HG03175 (cell line): ENCODE results near the gene RBM45.
"Not testable (repeated sequence)": the region's sequence is repeated elsewhere in the genome, so short reads cannot be mapped to it uniquely, and the experiment has no call there.

Experiments used
- ATAC-seq: cut with Tn5 transposase; IDR thresholded peaks from one replicate; pipeline ENCODE4 v1.9.1; 2021; ENCODE audit warnings: mild to moderate bottlenecking, moderate library complexity; ENCODE audit not compliant: unreplicated experiment

RBM45 gene, protein sequence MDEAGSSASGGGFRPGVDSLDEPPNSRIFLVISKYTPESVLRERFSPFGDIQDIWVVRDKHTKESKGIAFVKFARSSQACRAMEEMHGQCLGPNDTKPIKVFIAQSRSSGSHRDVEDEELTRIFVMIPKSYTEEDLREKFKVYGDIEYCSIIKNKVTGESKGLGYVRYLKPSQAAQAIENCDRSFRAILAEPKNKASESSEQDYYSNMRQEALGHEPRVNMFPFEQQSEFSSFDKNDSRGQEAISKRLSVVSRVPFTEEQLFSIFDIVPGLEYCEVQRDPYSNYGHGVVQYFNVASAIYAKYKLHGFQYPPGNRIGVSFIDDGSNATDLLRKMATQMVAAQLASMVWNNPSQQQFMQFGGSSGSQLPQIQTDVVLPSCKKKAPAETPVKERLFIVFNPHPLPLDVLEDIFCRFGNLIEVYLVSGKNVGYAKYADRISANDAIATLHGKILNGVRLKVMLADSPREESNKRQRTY

DNA sequence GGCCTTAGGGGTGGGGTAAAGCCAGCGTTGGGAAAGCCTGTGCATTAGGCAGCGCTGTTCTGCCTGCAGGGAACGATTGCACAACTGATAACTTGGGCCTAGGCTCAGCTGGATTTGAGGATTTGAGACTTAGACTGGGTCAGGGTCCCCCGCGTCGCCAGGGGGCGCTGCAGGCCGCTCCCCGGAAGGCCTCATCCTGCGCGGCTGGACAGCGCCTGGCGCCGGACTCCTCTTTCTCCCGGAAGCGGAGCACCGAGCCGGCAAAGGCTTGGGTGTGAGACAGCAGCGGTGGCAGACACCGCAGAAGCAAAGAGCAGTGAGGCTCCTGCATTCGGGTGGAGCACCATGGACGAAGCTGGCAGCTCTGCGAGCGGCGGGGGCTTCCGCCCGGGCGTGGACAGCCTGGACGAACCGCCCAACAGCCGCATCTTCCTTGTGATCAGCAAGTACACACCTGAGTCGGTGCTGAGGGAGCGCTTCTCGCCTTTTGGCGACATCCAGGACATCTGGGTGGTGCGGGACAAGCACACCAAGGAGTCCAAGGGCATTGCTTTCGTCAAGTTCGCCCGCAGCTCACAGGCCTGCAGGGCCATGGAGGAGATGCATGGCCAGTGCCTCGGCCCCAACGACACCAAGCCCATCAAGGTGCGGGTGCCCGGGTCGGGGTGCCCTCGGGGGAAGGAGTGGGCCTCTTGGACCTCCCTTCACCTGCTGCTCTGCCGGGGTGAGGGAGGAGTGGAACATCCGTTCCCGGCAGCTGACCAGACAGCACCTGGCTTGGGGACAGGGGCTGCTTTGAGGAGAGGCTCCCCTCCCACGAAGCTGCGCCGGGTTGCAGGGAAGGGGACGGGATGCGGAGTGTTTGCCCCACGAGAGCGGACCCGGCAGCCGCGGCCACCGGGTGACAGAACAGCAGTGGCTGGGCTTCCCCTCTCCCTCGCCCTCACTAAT lies at the start of gene RBM45:
RBM45 (plus strand) TSS at position 236 of the 951 bp plus-strand sequence; CDS start at position 346, 110 bp downstream.
- ATAC-seq: peak; percentile 89

DNA sequence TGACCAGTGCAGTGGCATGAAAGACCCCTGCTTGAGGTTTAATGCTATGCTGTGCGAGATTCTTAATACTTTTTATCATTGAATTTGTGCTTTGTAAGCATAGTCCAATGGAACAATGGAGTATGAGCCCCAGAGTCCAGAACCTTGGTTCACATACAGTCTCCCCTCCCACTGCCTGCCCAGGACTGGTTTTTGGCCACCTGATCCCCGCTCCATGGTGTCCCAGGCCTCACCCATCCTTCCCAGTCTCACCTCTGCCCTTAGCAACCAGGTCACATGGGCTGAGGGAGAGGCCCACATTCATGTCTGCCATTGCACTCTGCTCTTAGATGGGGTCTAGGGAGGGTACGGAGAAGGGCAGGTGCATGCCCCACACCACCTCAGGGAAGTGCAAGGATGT lies 45.9 kb upstream of the RBM45 start:
- ATAC-seq: no peak

DNA sequence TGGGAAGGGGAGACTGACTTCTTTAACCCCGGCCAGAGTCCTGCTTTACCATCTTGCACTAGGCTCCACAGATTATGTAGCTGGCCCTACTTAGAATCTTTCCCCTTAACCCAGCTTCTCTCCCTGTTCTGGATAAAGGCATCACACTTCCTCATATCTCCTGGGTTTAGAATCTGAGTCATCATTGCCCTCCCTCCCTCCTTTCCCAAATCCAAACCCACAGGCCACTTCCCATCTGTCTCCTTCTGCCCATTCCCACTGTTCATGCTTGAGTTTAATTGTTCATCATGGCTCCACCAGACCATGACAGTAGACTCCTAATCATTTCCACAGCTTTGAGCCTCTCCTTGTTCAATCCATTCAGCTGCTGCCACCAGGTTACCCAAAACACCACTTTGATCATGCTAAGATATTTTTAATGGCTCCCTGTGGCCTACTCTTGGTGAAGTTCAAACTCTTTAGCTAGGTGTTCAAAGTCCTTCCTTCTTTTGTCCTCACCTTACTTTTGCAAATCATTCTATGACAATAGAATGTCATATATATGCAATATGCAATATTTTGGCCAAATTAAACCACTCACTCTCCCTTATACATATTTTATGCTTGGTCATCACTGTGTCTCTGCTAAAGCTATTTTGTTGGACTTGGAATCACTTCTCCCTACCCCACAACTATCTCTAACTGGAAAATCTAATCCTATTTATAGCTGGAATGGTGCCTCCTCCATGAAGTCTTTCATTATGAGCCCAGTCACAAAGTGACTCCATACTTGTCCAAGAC lies 45.2 kb upstream of the RBM45 start:
- ATAC-seq: no peak

DNA sequence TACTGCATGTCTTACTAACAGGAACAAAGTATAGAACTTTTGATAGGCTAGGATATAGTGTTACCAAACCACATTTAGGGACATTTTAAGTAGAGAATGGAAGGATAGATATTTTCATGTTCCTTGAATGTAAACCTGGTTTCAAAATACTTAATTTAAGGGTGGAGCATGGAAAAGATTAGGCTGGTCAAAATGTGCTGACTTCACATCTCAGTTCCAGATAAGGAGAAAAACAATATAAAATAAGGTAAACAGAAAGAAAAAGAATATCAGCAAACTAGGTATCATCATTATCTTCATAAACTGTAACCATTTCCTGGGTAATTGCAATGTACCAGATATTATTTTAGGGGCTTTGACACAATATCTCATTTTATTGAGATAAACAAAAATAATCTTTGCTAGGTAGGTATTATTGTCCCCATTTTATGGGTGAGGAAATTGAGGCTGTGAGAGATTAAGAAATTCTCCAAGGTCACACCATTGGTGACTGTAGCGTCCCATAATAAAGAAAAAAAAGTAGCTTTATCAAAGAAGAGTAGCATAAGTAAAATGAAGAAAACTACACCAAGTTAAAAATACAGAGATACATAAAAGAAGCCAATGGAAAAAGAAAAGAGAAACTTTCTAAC lies 43.3 kb upstream of the RBM45 start:
- ATAC-seq: no peak

DNA sequence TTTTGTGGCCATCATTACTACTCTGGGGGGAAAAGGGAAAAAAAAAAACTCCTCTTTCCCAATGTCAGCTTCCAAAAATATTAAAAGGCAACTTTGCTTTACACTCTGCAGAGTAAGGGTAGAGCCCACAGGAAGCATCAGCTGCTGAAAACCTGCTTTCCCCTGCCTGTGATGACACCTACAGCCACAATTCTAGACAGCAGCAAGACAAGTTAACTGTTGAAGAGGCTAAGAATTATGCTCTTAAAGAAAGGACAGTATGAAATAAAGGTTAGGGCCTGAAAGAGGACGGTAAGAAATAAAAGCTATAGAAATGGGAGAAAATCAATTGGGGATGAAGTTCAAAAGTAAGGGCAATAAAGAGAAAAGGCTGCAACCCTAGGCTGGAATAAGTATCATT lies 42.7 kb upstream of the RBM45 start:
- no peak for ATAC-seq

DNA sequence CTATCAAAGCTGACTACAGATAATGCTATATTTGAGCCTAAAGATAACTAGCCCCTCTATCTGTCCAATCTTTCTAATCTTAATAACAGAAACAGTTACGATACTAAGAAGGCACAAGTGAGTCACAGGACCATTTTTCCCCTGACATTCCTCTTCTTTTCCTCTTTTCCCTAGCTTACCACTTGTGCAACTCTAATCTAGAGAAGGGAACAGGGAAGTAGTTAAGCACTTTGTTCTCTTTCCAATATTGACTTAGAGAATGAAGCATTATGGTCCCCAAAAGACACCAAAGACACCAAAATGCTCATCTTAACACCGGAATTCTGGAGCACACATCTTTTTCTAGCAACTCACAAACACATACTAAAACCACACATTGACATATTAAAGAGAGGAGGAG lies 41.4 kb upstream of the RBM45 start:
- ATAC-seq: no peak

DNA sequence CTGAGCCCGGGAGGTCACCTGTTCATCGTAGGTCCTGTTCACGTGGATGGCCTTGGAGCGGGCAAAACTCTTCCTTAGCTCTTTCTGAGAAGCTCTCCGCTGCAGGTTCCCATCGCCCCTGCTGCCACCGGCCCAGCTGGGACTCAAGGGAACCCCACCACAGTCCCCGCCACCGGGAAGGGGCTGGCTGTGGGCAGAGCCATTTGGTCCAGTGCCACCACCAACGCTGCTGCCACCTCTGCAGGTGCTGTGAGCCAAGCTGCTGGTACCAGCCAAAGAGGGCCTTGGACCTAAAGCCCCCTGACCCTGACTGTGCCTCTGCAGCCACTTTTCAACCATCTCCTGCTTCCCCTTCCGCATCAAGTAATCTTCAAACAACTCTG lies 40.2 kb upstream of the RBM45 start:
- ATAC-seq: no peak

DNA sequence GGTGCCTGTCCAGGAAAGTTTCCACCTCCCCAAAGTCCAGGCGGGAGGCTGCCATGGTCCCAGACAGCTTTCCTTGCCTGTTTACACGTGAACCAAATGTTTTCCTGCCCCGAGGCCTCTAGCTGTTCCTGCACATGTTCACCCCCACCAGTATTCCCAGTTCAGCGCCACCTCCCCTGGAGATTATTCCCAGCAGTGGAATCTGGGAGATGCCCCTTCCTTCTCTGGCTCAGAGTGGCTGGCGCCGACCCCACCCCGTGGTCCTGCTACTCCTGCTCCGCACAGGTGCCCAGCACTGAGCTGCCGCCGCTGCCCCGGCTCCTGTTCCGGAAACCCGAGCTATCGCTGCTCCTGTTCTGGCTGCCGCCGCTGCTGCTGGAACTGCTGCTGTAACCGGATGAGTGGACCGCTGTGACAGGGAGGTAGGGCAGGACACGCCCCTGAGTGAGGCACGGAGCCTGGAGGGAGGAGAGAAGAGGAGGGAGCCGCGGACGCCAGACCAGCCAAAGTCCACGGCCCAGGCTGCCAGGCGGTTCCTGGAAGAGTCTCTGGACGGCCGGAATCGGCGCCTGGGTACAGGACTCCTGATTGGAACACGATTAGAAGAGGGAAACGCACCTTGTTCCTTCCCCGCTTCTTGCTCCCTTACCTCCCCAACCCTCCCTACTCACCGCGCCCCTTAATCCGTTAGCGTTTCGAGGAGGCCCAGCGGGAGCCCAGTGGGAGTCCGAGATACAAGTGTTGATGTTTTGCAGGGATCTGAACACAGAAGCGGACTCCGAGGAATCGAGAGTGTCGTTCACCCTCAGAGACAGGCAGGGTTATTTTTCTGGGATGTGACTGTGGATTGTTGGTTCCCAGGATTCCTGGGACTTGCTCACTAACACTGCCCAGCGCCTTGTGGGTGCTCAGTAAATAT lies 39.6 kb upstream of the RBM45 start, which contains the start of gene PDE11A:
PDE11A (minus strand) TSS at position 395 of the 919 bp plus-strand sequence; CDS start at position 55, 340 bp downstream.
- ATAC-seq: peak; percentile 55

DNA sequence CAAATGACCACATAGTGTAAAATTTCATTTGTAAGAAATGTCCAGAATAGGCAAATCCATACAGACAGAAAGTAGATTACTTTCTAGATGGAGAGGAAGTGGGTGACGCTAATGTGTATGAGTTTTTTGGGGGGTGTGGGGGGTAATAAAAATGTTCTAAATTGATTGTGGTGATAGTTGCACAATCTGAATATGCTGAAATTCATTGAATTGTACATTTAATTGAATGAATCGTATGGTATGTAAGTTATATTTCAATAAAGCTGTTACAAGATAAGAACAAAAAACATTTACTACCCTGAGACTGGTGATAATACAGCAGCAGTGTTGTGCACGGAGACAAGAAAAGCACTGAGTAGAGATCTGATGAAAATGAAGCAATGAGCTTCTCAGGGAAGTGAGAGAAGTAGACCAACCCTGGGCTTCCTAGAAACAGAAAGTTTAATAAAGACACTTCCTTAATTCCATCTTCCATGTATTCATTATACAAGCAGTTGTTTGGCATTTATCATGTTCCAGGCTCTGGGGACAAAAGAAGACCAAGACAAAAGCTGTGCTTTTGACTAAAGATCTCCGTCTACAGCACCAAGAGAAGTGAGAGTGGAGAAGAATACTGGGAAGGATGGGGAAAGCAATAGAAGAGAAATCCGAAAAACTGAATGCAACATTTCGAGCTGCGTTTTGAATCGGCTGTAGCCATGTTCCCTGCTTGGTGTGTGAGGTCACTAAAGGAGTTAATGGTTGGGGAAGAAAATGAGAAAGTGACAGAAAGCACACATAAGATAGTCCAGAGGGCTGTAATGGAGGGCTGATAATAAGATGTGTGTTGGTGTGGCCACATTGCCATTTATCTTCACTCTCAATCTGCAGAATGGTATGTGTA lies 37.9 kb upstream of the RBM45 start:
- ATAC-seq: no peak

DNA sequence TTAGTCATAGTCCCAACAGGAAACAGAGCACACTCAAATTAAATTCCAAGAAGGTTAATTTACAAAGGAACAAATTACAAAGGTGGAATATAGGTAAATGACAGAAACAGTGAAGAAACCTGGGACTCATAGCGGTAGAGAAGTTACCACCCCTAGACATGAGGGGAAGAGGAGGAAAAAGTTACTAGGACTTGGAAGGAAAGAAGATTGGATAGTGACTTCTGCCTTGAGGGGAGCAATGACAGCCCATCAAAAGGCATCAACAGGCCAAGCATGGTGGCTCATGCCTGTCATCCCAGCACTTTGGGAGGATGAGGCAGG lies 37.3 kb upstream of the RBM45 start:
- ATAC-seq: no peak

DNA sequence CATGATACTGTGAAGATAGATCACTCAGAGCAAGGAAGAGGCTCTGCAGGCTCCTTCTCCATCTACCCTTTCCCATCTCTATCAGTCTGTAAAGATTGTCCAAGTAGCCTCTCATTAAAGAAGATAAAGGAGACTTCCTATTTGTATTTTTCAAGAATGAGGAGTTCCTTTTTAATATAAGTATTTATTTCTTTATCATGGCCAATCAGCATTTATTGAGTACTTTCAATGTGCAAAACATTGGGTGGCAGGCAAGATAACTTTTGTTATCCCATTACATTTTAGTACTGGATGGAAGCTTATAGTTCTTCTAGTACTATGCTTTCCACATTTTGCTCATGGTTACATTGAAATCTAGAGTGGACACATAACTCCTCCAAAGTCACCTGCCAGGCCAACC lies 36.1 kb upstream of the RBM45 start:
- no peak for ATAC-seq

DNA sequence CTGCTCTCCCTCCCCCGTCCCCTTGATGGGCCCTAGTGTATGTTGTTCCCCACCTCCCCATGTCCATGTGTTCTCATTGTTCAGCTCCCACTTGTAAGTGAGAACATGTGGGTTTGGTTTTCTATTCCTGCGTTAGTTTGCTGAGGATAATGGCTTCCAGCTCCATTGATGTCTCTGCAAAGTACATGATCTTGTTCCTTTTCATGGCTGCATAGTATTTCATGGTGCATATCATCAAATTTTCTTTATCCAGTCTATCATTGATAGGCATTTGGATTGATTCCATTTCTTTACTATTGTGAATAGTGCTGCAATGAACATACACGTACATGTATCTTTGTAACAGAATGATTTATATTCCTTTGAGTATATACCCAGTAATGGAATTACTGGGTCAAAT lies 33.0 kb upstream of the RBM45 start:
- ATAC-seq: not testable (repeated sequence)

DNA sequence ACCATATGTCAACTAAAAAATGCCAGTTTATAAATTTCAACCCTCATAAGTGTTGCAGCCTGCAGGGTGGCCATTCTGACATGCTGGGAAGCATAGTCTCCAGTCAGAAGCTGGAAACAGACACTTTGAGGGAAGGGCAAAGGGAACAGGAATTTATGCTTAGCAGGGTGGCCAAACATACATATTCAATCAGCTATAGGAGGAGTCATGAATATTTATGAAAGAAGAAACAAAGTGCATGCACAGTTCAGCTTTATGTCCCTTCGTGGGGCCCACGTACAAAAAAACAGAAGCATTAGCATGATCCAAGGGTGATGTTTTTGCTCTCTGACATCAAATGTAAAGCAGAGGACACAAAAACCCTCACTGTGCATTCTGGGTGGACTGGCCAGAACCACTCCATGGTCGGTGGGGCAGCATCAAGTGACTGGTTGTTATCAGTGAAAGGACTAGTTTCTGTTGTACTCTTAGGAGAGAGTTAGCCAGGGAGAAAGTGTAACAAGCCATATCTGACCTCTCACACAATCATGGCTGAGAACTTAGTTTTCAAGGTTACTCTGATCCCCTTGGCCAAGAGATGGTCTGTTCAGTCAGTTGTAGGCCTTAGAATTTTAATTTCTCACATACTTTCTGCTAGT lies 29.7 kb upstream of the RBM45 start:
- ATAC-seq: no peak

DNA sequence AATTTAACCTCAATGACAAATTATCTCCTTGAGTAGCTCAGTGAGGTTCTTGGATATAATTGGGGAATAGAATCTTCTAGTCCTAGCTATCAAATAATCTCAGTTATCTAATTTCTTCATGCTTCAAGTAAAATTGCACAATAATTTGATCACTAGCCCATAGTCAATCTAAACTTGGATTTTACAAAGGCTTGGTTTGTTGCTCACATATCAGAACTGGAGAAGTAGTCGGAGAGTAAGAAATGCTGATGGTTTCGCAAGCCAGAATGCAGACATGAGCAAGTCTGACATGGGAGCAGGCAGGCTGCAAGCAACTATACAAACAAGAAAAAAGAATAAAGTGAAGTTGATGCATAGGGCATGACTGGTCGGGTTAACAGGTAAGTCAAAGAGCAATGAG lies 28.0 kb upstream of the RBM45 start:
- no peak for ATAC-seq

DNA sequence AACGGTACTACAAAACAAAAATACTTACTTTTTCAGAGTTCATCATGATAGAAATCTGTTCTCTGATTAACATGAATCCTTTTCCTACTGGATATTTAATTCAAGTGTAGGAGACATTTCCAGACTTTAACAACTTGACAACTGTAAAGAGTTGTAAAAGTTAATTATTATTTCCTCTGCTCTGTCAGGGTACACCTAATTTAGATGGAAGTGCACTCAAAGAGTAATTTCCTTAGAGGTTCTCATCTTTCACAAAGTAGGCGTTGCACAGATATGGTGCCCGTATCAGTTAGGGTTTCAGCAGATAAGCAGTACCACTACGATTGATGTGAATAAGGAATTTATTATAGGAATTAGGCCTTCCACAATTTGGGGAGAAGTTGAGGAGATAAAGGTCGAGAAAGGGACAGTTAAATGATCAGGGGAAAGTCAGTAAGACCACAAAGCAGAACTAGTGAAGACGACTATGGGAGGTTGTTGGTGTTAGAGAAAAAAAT lies 23.4 kb upstream of the RBM45 start:
- no peak for ATAC-seq

DNA sequence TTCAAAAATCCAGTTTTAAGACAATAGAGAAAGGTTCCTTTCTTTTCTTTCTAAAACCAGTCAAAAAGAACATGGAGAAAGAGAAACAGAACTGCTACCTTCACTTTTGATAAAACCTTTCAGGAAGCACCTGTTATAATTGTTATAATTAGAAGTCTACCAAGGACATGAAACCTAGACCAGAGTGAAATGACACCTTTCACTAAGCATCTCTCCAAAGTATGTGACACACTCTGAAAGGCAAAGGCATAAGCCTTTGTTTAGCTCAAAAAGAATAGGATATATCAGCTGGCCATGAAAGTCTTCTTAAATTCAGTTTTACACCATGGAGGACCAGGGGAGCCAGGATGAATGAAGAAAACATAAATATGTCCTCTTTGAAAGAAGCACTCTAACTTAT lies 18.8 kb upstream of the RBM45 start:
- ATAC-seq: no peak

DNA sequence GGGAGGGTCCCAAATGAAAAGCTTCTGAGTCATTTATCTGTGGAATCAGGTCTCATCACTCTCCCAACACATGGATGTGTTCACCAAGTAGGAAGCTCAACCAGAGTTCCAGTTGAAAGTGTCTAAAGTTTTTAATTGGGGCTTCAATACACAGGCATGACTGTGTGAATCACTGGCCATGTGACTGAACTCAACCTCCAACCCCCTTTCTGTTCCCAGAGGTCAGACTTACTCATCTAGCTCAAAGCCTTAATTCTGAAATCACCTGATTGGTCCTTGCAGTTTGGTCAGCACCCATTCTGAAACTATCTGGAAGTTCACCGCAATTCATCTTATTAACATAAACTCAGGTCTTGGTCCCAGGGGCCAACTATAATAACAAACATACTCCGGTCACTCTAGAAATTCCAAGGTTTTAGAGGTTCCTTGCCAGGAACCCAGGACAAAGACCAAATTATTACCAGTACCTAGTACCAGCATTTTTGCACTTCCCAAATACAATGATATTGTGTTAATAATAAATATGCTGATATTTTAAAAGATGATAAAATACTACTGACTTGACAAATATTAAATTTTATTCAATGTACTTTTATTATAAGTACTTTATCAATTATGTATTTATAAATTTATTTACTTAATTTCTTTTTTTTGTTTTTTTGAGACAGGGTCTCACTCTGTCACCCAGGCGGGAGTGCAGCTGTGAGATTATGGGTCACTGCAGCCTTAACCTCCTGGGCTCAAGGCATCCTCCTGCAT lies 10.7 kb upstream of the RBM45 start:
- ATAC-seq: no peak
